NCI-H82 treated with DMSO at 0.1 percent for 48 hours (cell line): Measurements from ENCODE around the gene MBNL1.

Source experiments
- DNase-seq: peaks from one replicate; lab custom pipeline; 2025; ENCODE audit not compliant: unreplicated experiment; lab: John Stamatoyannopoulos, UW

The MBNL1 gene

GRCh38 chr3:152373379-152373778, 104.7 kb downstream of the MBNL1 start:
- DNase-seq = no peak

- no peak for DNase-seq
Observed at GRCh38 chr3:152374262-152374990, 105.7 kb downstream of the MBNL1 start.

DNA sequence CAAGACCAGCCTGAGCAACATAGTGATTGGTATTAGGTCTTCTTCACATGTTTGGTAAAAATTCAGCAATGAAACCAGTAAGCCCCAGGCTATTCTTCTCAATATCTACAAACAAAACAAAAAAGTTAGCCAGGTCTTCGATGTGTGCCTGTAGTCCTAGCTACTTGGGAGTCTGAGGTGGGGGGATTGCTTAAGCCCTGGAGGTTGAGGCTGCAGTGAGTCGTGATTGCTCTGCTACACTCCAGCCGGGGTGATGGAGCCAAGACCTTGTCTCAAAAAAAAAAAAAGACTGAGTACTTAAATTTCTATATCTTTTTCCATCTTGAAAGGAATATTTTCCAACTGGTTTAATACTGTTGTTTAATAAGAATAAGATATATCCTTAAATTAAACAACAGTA, 106.8 kb downstream of the MBNL1 start:
- no peak for DNase-seq

DNA sequence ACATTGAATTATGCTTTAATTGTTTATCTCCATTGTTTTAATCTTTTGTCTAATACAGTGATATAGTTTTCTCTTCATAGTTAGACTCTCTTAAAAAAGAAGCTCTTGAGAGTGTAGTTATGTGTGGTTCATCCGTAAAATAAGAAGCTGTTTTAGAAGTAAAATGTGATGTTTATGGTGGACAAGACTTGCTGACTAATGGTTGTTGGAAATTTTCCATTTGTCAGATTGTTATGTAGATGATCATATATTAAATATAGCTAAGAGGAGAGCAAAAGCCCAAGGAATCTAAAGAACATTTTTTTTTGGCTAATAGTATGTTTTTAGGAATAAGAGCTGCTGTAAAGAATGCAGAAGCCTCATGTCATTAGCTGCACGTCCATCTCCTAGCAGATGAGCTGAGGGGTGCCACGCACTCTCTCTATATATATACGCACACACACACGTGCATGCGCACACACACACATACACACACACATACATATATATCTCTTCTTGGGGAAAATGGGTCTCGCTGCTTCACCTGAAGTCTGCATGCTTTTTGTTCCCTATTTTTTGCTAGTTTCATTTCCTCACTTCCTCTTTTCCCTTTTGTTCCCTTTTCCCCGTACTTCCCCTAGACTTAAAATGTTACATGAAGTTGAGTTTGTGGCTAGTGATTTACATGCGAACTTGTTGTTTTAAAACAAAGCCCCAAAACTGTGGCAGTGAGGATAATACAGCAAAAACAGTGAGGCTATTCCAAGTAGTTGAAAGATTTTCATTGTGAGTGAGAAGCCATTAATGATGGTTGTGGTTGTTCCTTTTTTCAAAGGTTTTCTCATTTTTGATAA, 107.8 kb downstream of the MBNL1 start:
- DNase-seq = no peak

GRCh38 chr3:152377184-152377570, 108.4 kb downstream of the MBNL1 start:
- DNase-seq = no peak

DNA sequence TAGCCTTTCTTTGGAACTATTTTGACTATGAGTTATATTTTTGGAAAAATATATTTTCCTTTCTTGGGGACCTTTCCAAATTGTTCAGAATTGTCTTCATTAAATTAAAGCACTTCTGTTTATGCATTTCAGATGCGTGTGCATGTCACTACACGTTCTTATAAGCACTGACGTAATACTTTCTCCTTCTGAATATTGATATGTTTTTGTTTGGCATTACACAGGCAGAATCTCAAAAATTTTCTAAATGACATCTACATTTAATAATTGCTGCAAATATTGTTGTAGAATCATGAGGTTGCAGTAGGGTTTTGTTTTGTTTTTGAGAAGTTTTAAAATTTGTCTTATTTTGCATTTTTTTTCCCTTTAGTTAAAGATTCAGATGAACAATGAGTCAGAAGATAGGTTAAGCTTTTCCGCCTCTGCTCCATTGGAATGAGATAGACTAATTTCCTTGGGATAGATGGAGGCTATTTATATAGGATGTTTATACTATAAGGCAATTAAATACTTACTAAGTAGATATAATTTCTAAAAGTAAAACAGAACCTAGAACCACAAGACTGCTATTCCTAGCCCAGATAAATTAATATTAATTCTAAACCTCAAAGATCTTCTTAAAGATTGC, 110.8 kb downstream of the MBNL1 start:
- DNase-seq = no peak

DNA sequence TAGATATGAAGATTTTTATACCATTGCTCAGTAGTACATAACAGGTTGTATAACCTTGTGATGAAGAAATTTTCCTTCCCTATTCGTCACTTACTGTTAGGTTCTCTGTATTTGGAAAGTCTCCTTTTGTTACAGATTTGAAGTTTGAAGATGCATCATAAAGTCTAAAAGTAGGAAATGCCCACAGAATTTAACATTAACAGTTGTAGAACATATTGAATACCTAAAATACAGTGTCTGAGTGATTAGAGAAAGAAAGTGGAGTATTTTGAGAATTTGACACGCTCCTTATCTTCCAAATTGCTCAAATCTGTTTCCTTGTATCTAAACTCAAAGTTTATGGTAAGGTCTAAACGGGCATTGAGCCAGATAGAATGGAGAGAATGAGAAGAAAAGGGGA, 111.3 kb downstream of the MBNL1 start:
- no peak for DNase-seq

GRCh38 chr3:152381881-152382295, 113.2 kb downstream of the MBNL1 start:
- DNase-seq = no peak

DNA sequence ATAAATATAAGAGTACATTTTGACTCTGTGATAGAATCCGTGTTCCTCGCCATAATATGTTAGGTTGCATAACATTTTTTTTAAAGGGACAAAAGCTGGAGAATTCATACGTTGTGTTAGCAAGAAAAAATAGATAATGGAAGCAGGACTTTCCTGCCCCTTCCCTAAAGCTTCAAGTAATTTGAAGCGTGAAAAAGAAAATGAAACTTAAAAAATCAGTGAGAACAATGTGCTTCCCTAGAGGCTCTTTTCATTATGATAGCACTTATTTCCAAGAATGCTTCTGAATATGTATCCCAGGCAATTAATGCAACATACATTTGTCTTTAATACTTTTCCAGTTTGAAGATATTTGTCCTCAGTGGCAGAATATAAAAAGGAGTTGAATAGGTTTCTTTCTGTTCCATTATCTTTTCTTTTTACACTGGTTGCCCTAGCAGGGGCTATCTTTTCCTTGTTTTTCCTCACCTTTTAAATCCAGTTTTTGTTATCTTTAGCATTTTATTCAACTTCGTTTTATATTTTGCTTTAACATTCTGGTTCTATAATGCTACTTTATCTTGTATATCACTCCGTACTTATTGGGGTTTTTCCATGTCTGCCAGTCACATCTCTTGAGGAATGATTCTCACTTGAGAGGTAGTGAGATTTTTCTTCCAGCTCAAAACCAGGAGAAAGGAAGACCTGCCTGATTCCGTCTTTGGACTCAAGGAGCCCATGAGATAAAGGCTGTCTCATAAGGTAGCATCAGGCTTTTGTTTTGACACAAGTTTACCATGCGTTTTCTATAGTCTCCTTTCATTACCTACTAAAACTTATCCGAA, 113.8 kb downstream of the MBNL1 start:
- no peak for DNase-seq

- DNase-seq = no peak
Observed at GRCh38 chr3:152383136-152383606, 114.4 kb downstream of the MBNL1 start.

- DNase-seq = no peak
Observed at GRCh38 chr3:152384412-152384811, 115.7 kb downstream of the MBNL1 start.

DNA sequence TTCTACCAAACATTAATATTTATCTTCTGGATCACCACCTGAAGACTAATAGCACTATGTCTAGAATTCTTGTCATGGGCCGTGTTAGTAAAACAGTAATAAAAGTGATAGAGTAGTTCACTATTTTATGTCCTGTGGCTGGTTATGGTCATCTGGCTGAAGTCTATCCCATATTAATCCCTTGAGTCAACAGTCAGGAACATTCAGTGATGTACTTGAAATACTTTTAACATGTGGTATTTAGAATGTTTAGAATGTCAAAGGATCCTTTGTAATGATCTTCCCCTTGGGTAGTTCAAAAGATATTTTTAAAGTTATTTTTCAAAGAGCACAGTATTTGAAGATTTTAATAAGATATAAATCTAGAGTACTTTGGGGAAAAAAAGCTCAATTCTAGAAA, 117.0 kb downstream of the MBNL1 start:
- DNase-seq = no peak

DNA sequence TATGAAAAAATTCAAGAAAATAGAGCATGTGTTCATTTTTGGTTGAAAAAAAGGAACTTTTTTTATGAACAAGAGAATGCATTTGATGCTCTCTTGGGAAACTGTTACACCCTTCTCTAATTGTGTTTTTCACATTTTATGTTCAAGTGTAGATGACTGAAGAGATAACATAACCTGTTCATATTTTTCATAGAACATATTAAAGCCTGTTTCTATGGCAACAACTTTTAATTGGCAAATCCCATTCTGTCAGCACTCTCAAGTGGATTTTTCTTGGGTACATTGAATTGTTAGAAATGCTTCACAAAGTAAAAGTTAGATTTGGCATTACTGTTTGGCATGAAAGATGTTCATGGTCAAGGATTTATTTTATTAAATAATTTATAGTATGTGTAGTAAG, 117.5 kb downstream of the MBNL1 start:
- no peak for DNase-seq

DNA sequence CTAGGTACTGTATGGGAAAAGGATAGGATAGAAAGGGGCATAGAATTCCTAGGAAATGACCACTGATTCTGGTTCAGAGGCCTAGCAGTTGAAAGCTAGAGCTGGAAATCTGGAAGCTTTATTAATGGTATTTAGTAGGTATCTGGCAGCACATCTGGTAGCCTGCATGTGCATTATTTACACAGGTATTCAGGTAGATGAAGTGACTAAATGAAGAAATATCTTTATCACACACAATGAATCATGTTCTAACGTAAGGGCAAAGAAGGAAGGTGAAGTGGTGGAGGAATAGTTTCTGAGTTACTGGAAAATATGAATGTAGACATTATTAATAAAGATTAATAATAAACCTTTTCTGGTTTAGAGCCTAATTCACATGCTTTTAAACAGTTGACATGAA, 119.9 kb downstream of the MBNL1 start:
- no peak for DNase-seq

GRCh38 chr3:152389316-152389934, 120.7 kb downstream of the MBNL1 start:
- DNase-seq = no peak

DNA sequence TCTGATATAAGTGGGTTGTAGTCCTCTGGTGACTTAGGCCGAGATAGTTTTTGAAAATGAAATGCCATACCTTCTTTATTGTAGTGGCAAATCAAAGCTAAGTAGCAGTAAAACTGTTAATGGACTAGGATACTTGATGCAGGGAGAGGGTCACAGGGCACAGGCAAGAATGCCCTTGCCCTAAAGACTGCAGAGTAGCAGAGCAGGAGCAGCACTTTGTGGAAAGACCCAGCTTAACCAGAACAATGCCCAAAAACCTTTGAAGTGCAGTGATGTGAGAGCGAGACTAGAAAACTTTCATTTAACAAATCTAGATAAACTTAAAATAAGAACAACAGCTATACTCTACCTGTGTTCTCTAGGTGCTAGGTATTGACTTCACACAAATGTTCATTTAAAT, 121.9 kb downstream of the MBNL1 start:
- no peak for DNase-seq

GRCh38 chr3:152391671-152392070, 122.9 kb downstream of the MBNL1 start:
- no peak for DNase-seq

- no peak for DNase-seq
Observed at GRCh38 chr3:152392272-152392880, 123.6 kb downstream of the MBNL1 start.

GRCh38 chr3:152394246-152394645, 125.5 kb downstream of the MBNL1 start:
- no peak for DNase-seq

DNA sequence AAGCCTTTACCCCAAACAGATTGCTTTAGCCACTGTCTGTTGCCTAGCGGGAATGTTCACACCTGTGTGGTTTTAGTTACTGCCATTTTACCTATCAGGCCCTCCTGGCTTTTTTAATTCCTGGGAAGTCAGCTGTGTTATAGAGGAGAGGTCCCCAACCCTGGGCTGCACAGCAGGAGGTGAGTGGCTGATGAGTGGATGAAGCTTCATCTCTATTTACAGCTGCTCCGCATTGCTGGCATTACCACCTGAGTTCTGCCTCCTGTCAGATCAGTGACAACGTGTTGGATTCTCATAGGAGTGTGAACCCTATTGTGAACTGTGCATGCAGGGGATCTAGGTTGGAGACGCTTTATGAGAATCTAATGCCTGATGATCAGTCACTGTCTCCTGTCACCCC, 127.0 kb downstream of the MBNL1 start:
- DNase-seq = no peak
